HG02642 (cell line): Measurements from ENCODE around the gene CMTM5.
"Not testable (repeated sequence)": the region's sequence is repeated elsewhere in the genome, so short reads cannot be mapped to it uniquely, and the experiment has no call there.

Experiments
- ATAC-seq: cut with Tn5 transposase; IDR thresholded peaks from one replicate; pipeline ENCODE4 v1.9.1; 2021; ENCODE audit warnings: mild to moderate bottlenecking; ENCODE audit not compliant: unreplicated experiment, poor library complexity

Gene CMTM5

GRCh38 chr14:23392613-23393012 is 15.8 kb downstream of the CMTM5 start:
- no peak for ATAC-seq

GRCh38 chr14:23396126-23396525 is 19.3 kb downstream of the CMTM5 start:
- ATAC-seq, result no peak

GRCh38 chr14:23396781-23397407 is 20.0 kb downstream of the CMTM5 start:
- no peak for ATAC-seq

GRCh38 chr14:23398348-23398747 is 21.5 kb downstream of the CMTM5 start:
- ATAC-seq, result no peak

- ATAC-seq, result no peak
These were observed 22.3 kb downstream of the CMTM5 start for GRCh38 chr14:23399136-23399535.

- ATAC-seq, result no peak
These were observed 22.7 kb downstream of the CMTM5 start for GRCh38 chr14:23399591-23399990.

GRCh38 chr14:23400496-23401149 is 23.8 kb downstream of the CMTM5 start:
- ATAC-seq, result not testable (repeated sequence)

GRCh38 chr14:23401291-23401690 is 24.4 kb downstream of the CMTM5 start:
- no peak for ATAC-seq

- no peak for ATAC-seq
These were observed 25.7 kb downstream of the CMTM5 start for GRCh38 chr14:23402296-23403138.

GRCh38 chr14:23403139-23403438 is 26.2 kb downstream of the CMTM5 start:
- no peak for ATAC-seq

- no peak for ATAC-seq
These were observed 27.1 kb downstream of the CMTM5 start for GRCh38 chr14:23403908-23404307.

- ATAC-seq, result no peak
These were observed 27.6 kb downstream of the CMTM5 start for GRCh38 chr14:23404331-23404900.

- no peak for ATAC-seq
These were observed 28.2 kb downstream of the CMTM5 start for GRCh38 chr14:23405096-23405495.

- no peak for ATAC-seq
These were observed 28.7 kb downstream of the CMTM5 start for GRCh38 chr14:23405516-23406025.

GRCh38 chr14:23406244-23406643 is 29.4 kb downstream of the CMTM5 start:
- ATAC-seq, result no peak

GRCh38 chr14:23406725-23407355 is 30.0 kb downstream of the CMTM5 start:
- ATAC-seq, result no peak

GRCh38 chr14:23407516-23408306 is 30.9 kb downstream of the CMTM5 start, which contains the start of gene MYH6:
Gene MYH6, minus strand, starts transcription at chr14:23408273. Its CDS starts 1,050 bp downstream, at chr14:23407223.
- no peak for ATAC-seq

GRCh38 chr14:23408307-23408630 is 31.4 kb downstream of the CMTM5 start:
- ATAC-seq, result no peak

GRCh38 chr14:23409475-23409874 is 32.6 kb downstream of the CMTM5 start:
- ATAC-seq, result no peak
